Motor neuron (in vitro differentiated cells): ENCODE data around the gene RASGRP2. TPM values are rescaled to one million over a fixed set of nuclear protein-coding genes. Genes with fewer than 3 reads are reported as not detected.

Experiments used
- ATAC-seq, 8 experiments: fragments of 200-7000 bp; cut with Tn5 transposase; replicated peaks in 6 of 8; 2 replicates each; pipeline ENCODE4 v1.8.0; 2021; ENCODE audit warnings: mild to moderate bottlenecking in 8 of 8, moderate library complexity in 8 of 8
- H3K27ac ChIP-seq, 2 donors: fragments of 250-450 bp; sonication (Bioruptor Pico); 2 replicates each; pipeline ENCODE4 v1.9.0; 2021; ENCODE audit warnings: antibody characterized with exemption in 2 of 2, mild to moderate bottlenecking in 2 of 2, moderate library complexity in 1 of 2
- H3K4me1 ChIP-seq, 2 donors: fragments of 250-450 bp; sonication (Bioruptor Pico); replicated peaks in 1 of 2; 2 replicates each; pipeline ENCODE4 v1.6.1; 2021; ENCODE audit warnings: antibody characterized with exemption in 2 of 2, mild to moderate bottlenecking in 2 of 2, moderate library complexity in 1 of 2
- H3K4me3 ChIP-seq, 5 donors: fragments of 250-450 bp; sonication (Bioruptor Pico); 2 replicates each; pipeline ENCODE4 v1.9.0; 2021; ENCODE audit warnings: antibody characterized with exemption in 5 of 5, mild to moderate bottlenecking in 5 of 5, moderate library complexity in 4 of 5
- WGBS, 10 experiments: fragments of 450-650 bp; shearing (Covaris generic); methylation state at CpG; one replicate each; pipeline ENCODE4 v1.0.0; 2022; 5-methylcytosine and 5-hydroxymethylcytosine counted together
- in situ Hi-C, 9 experiments: fragments of 400-800 bp; cut with MboI; loops; one replicate each; pipeline ENCODE4 v1.15.0; 2021; ENCODE audit warnings: low sequenced_read_pairs in 9 of 9, low pct_unique_long_range_greater_than_20kb in 2 of 9; ENCODE audit not compliant: unreplicated experiment in 9 of 9
- total RNA-seq, 8 experiments: library from RNA; unstranded; fragments of 300-600 nt; gene quantifications; 2 replicates each; pipeline versions ENCODE4 v1.2.3 to v1.2.4, GENCODE V29; 2022

Gene RASGRP2
- total RNA-seq, 8 experiments from 2014 or later: 0.63 to 5.5 (median 2.1) TPM

GRCh38 chr11:64759722-64760719 is 16.1 kb upstream of the RASGRP2 start, which contains the start of gene PYGM:
Gene PYGM, minus strand, starts transcription at chr11:64759974. Its CDS starts 76 bp downstream, at chr11:64759898.
- Histone ChIP-seq H3K27ac (peak within 1 kb of the TSS; percentile 11 to 82), H3K4me1 (peaks cover 54 to 59% of the 10 kb centered on the region in 2 donors), H3K4me3 (no peak within 1 kb of the TSS)
- 23 to 51% methylated on average over 5 to 6 of the region's 24 CpGs; no CpG with 5 or more reads in 8 of the 10 experiments for WGBS, 10 experiments
- peak; percentile 10 to 85 (median 76) for ATAC-seq
- in situ Hi-C loops: no loop called here

- WGBS, 10 experiments: 80% methylated on average over 3 of the region's 21 CpGs; no CpG with 5 or more reads in 9 of the 10 experiments
- peak overlapping the region in 1 of 2 donors; percentile 82 for H3K27ac ChIP-seq
- H3K4me1 ChIP-seq: peaks cover 46 to 51% of the 10 kb centered on the region in 2 donors
- H3K4me3 ChIP-seq: no peak overlapping the region
- in situ Hi-C loops: no loop called here
- peak in 3 of 8 experiments; percentile 0 to 12 (median 1) for ATAC-seq
Measured at GRCh38 chr11:64759131-64759721, 15.3 kb upstream of the RASGRP2 start.

- no peak for ATAC-seq
- in situ Hi-C loops: no loop called here
- 80 to 100% (median 100%) methylated on average over 1 to 2 of the region's 15 CpGs; no CpG with 5 or more reads in 7 of the 10 experiments for WGBS, 10 experiments
- Histone ChIP-seq H3K27ac (no peak overlapping the region), H3K4me3 (no peak overlapping the region), H3K4me1 (peaks cover 39 to 44% of the 10 kb centered on the region in 2 donors)
Measured at GRCh38 chr11:64758330-64759079, 14.6 kb upstream of the RASGRP2 start.

GRCh38 chr11:64757549-64758329 is 13.8 kb upstream of the RASGRP2 start:
- Histone ChIP-seq H3K4me1 (peaks cover 35 to 41% of the 10 kb centered on the region in 2 donors), H3K4me3 (no peak overlapping the region), H3K27ac (no peak overlapping the region)
- in situ Hi-C loops: no loop called here
- 80 to 87% methylated on average over 1 to 7 of the region's 19 CpGs; no CpG with 5 or more reads in 8 of the 10 experiments for WGBS, 10 experiments
- ATAC-seq: no peak

- in situ Hi-C loops: no loop called here
- ATAC-seq: no peak
- Histone ChIP-seq H3K27ac (no peak overlapping the region), H3K4me1 (peaks cover 30 to 34% of the 10 kb centered on the region in 2 donors), H3K4me3 (no peak overlapping the region)
- 33 to 80% (median 63%) methylated on average over 1 to 4 of the region's 13 CpGs; no CpG with 5 or more reads in 4 of the 10 experiments for WGBS, 10 experiments
Measured at GRCh38 chr11:64755681-64756361, 11.9 kb upstream of the RASGRP2 start.

GRCh38 chr11:64754919-64755662 is 11.1 kb upstream of the RASGRP2 start:
- no peak for ATAC-seq
- in situ Hi-C loops: no loop called here
- WGBS, 10 experiments: 87 to 100% (median 93%) methylated on average over 1 to 9 of the region's 21 CpGs; no CpG with 5 or more reads in 6 of the 10 experiments
- peaks cover 23 to 27% of the 10 kb centered on the region in 2 donors for H3K4me1 ChIP-seq
- H3K27ac ChIP-seq: no peak overlapping the region
- no peak overlapping the region for H3K4me3 ChIP-seq

GRCh38 chr11:64754124-64754918 is 10.4 kb upstream of the RASGRP2 start:
- Histone ChIP-seq H3K27ac (no peak overlapping the region), H3K4me3 (no peak overlapping the region), H3K4me1 (peaks cover 15 to 19% of the 10 kb centered on the region in 2 donors)
- WGBS, 10 experiments: 40 to 100% (median 90%) methylated on average over 1 to 10 of the region's 26 CpGs; no CpG with 5 or more reads in 5 of the 10 experiments
- in situ Hi-C loops: no loop called here
- no peak for ATAC-seq

- Histone ChIP-seq H3K4me1 (peaks cover 11 to 15% of the 10 kb centered on the region in 2 donors), H3K4me3 (no peak overlapping the region), H3K27ac (no peak overlapping the region)
- in situ Hi-C loops: no loop called here
- ATAC-seq: no peak
- WGBS, 10 experiments: 90% methylated on average over 2 of the region's 43 CpGs; no CpG with 5 or more reads in 9 of the 10 experiments
Measured at GRCh38 chr11:64753380-64754123, 9.6 kb upstream of the RASGRP2 start.

GRCh38 chr11:64753019-64753379 is 9.1 kb upstream of the RASGRP2 start:
- Histone ChIP-seq H3K4me1 (peaks cover 11 to 15% of the 10 kb centered on the region in 2 donors), H3K27ac (peak overlapping the region; percentile 57 to 68), H3K4me3 (no peak overlapping the region)
- in situ Hi-C loops: no loop called here
- 83 to 100% (median 97%) methylated on average over 1 to 4 of the region's 7 CpGs; no CpG with 5 or more reads in 4 of the 10 experiments for WGBS, 10 experiments
- no peak for ATAC-seq
